Esophagus muscularis mucosa (tissue), 4 donors: Measurements from ENCODE around the gene FCGR2B. TPM values are rescaled to one million over a fixed set of nuclear protein-coding genes. Genes with fewer than 3 reads are reported as not detected.

Experiments used
- DNase-seq: peaks from one replicate; pipeline ENCODE4 v3.0.0-alpha.2; 2017; ENCODE audit errors: extremely low spot score
- H3K27ac ChIP-seq, 4 donors: fragments of 200-600 bp; sonication (generic); replicated peaks in 1 of 4; 1 replicate in 3 of 4; 2 replicates in 1 of 4; pipeline ENCODE4 v1.5.1; 2016 to 2019; ENCODE audit warnings: mild to moderate bottlenecking in 1 of 4
- H3K27me3 ChIP-seq, 4 donors: fragments of 200-600 bp; sonication (generic); one replicate each; pipeline versions ENCODE4 v1.5.1 to v1.6.0; 2016 to 2019
- H3K36me3 ChIP-seq, 4 donors: fragments of 200-600 bp; sonication (generic); one replicate each; pipeline ENCODE4 v1.5.1; 2016 to 2019
- H3K4me1 ChIP-seq, 4 donors: fragments of 200-600 bp; sonication (generic); one replicate each; pipeline ENCODE4 v1.5.1; 2016 to 2019
- H3K4me3 ChIP-seq, 4 donors: fragments of 200-600 bp; sonication (generic); 1 replicate in 2 of 4; 2 replicates in 2 of 4; pipeline ENCODE4 v1.5.1; 2016 to 2019; ENCODE audit warnings: mild to moderate bottlenecking in 4 of 4, moderate library complexity in 1 of 4
- H3K9me3 ChIP-seq, 4 donors: fragments of 200-600 bp; sonication (generic); 1 replicate in 3 of 4; 2 replicates in 1 of 4; pipeline ENCODE4 v1.5.1; 2016 to 2019
- EP300 ChIP-seq: sonication (generic); formaldehyde crosslinking; IDR thresholded peaks from one replicate; pipeline ENCODE4 v1.6.1; 2017; ENCODE audit warnings: antibody characterized with exemption
- POLR2A ChIP-seq: fragments of 450-650 bp; IDR thresholded peaks from one replicate; pipeline ENCODE4 v1.6.1; 2017; ENCODE audit warnings: antibody characterized with exemption, moderate library complexity, mild to moderate bottlenecking, low read depth
- POLR2AphosphoS5 ChIP-seq, 2 donors: sonication (generic); formaldehyde crosslinking; IDR thresholded peaks; one replicate each; pipeline ENCODE4 v1.6.1; 2017; ENCODE audit warnings: antibody characterized with exemption in 2 of 2
- WGBS: methylation state at CpG from one replicate; pipeline ENCODE4 v1.1.5; 2018; 5-methylcytosine and 5-hydroxymethylcytosine counted together
- intact Hi-C: fragments of 100-400 bp; cut with DNase I; formaldehyde crosslinking; loops from one replicate; pipeline ENCODE4 v1.15.1; 2023
- total RNA-seq, 4 donors: library from RNA; depleted of rRNA; stranded (reverse); fragments of >200 nt; gene quantifications; one replicate each; pipeline versions ENCODE4 v1.1.0 to v1.2.1, GENCODE V29; 2016
- TF ChIP-seq, protein P1 (sequence below), 3 experiments: fragments of 200-600 bp in 2 of 3; fragments of 450-650 bp in 1 of 3; sonication (generic) in 2 of 3; IDR thresholded peaks; one replicate each; pipeline ENCODE4 v1.5.1; 2017 to 2019; ENCODE audit warnings: antibody characterized with exemption in 3 of 3, mild to moderate bottlenecking in 2 of 3, moderate library complexity in 1 of 3

Gene FCGR2B
- total RNA-seq, 4 donors from 2014 or later: 12.7 to 39.8 (median 27.0) TPM

DNA sequence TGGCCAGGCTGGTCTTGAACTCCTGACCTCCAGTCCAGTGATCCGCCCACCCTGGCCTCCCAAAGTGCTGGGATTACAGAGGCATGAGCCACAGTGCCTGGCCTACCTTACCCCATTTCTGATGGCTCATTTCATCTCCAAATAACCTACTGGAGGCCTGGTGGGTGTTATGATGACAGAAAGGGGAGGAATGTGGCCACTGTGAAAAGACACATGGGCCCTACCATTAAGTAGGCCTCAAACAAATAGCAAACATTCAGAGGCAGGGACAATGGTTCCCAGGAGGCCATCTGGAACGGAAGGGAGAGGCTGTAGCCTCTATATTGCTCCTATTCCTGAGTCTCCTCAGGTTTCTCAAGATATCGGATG lies 43.2 kb downstream of the FCGR2B start:
- Histone ChIP-seq H3K4me3 (no peak overlapping the region), H3K36me3 (no peaks in the 10 kb centered on the region), H3K27ac (peak overlapping the region in 2 of 4 donors; percentile 10 to 23), H3K27me3 (peaks cover 0 to 6% (median 0%) of the 10 kb centered on the region in 4 donors), H3K4me1 (no peaks in the 10 kb centered on the region), H3K9me3 (no peaks in the 10 kb centered on the region)
- no peak for DNase-seq
- intact Hi-C loops: no loop called here
- WGBS: 79% methylated on average over 3 of the region's 3 CpGs
- TF ChIP-seq, protein P1, sequence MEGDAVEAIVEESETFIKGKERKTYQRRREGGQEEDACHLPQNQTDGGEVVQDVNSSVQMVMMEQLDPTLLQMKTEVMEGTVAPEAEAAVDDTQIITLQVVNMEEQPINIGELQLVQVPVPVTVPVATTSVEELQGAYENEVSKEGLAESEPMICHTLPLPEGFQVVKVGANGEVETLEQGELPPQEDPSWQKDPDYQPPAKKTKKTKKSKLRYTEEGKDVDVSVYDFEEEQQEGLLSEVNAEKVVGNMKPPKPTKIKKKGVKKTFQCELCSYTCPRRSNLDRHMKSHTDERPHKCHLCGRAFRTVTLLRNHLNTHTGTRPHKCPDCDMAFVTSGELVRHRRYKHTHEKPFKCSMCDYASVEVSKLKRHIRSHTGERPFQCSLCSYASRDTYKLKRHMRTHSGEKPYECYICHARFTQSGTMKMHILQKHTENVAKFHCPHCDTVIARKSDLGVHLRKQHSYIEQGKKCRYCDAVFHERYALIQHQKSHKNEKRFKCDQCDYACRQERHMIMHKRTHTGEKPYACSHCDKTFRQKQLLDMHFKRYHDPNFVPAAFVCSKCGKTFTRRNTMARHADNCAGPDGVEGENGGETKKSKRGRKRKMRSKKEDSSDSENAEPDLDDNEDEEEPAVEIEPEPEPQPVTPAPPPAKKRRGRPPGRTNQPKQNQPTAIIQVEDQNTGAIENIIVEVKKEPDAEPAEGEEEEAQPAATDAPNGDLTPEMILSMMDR (IDR thresholded peaks at IDR 0.05): no peak
- TF ChIP-seq EP300: no peak
- no peak for TF ChIP-seq POLR2AphosphoS5 (IDR thresholded peaks at IDR 0.05)
- no peak for TF ChIP-seq POLR2A

DNA sequence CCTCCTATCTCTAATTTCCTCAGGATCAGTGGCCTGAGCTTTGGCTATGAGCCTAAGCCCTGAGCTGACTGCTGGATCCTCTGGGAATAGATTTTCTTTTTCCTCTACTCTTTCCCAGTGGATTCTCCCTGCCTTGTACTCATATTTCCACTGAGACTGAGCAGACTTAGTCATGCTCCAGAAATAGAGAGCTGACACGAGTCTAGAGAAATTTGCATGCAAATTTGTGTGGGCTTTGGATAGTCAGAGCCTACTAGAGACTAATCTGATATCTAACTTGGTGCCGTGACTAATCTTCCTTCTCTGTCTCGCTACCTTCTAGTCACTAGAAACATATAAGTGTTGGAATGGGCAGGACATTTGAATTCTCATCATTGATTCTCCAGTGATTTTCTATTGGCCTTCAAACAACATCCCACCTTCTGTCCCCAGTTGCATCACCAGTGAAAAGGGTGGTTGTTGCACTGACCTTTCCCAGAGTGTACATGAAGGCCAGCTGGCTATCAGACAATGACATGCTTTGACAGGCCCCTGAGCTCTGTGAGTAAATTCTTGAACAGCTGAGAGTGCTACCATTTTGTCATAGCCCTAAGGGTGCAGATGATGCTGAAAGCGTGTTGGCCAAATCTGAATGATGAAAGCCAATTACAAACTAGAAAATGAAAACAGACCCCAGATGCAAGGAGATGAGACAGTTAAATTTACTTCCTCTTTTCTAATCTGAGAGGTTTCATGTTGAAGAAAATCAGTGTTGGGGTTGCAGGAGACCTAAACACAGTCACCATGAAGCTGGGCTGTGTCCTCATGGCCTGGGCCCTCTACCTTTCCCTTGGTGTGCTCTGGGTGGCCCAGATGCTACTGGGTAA lies 43.8 kb downstream of the FCGR2B start, which contains the start of gene FCRLA:
Gene FCRLA, plus strand, starts transcription at position 748 of the 866 bp plus-strand sequence. Its CDS starts 36 bp downstream, at position 784.
- Histone ChIP-seq H3K36me3 (no peaks in the 10 kb centered on the region), H3K9me3 (no peaks in the 10 kb centered on the region), H3K27me3 (peaks cover 0 to 10% (median 0%) of the 10 kb centered on the region in 4 donors), H3K27ac (peak within 1 kb of the TSS in 2 of 4 donors; percentile 10 to 23), H3K4me3 (no peak within 1 kb of the TSS), H3K4me1 (no peaks in the 10 kb centered on the region)
- WGBS: 43% methylated on average over 4 of the region's 4 CpGs
- no peak for DNase-seq
- intact Hi-C loops: no loop called here
- TF ChIP-seq, protein P1 (IDR thresholded peaks at IDR 0.05): no peak
- no peak for TF ChIP-seq POLR2A
- TF ChIP-seq EP300: no peak
- no peak for TF ChIP-seq POLR2AphosphoS5 (IDR thresholded peaks at IDR 0.05)

DNA sequence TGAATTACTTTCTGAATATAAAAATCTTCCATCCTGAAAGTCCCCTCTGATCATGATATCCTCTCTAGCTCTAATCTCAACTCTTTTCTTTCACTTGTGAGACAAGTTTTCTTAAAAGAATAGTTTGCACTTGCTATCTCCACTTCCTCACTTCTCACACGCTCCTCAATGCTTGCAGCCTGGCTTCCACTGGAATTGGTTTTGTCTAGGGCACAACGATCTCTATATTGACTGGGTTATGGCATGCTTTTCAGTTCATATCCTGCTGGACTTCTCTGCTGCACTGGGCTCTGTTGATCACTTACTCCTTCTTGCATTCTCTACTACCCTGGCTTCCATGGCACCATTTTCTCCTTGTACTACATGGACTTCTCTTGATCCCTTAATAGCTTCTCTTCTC lies 44.6 kb downstream of the FCGR2B start:
- no peak overlapping the region for H3K27ac ChIP-seq
- H3K36me3 ChIP-seq: no peaks in the 10 kb centered on the region
- intact Hi-C loops: no loop called here
- H3K4me1 ChIP-seq: no peaks in the 10 kb centered on the region
- 88% methylated on average over 2 of the region's 2 CpGs for WGBS
- no peak for TF ChIP-seq EP300
- TF ChIP-seq POLR2A: no peak
- TF ChIP-seq, protein P1 (IDR thresholded peaks at IDR 0.05): no peak
- no peak for TF ChIP-seq POLR2AphosphoS5 (IDR thresholded peaks at IDR 0.05)
- no peak overlapping the region for H3K4me3 ChIP-seq
- H3K9me3 ChIP-seq: no peaks in the 10 kb centered on the region
- H3K27me3 ChIP-seq: peaks cover 0 to 18% (median 0%) of the 10 kb centered on the region in 4 donors
- DNase-seq: no peak

DNA sequence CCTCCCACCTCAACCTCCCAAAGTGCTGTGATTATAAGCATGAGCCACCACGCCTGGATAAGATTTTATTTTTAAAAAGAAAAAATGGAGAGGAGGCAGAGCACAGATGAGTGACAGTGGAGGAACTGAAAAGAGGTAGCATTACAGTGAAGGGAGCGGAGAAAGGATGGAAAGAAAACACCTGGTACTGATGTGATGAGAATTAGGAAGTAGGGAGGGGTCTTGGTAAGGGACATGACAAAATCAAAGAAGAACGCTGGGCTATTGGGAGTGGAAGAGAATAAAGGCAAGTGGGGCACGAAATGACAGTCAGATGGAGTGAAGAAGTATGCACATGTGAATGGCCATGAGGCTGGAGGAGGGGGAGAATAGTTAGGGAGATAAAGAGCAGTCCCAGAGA lies 46.4 kb downstream of the FCGR2B start:
- Histone ChIP-seq H3K27me3 (peaks cover 0 to 25% (median 0%) of the 10 kb centered on the region in 4 donors), H3K36me3 (no peaks in the 10 kb centered on the region), H3K4me3 (no peak overlapping the region), H3K9me3 (no peaks in the 10 kb centered on the region), H3K27ac (no peak overlapping the region), H3K4me1 (no peaks in the 10 kb centered on the region)
- WGBS: 72% methylated on average over 4 of the region's 4 CpGs
- DNase-seq: no peak
- TF ChIP-seq POLR2A (no peak), POLR2AphosphoS5 (IDR thresholded peaks at IDR 0.05) (no peak), EP300 (no peak)
- TF ChIP-seq, protein P1 (IDR thresholded peaks at IDR 0.05): no peak
- intact Hi-C loops: no loop called here
